ENCODE results near the gene CDK14. TPM values are rescaled to one million over a fixed set of nuclear protein-coding genes. Genes with fewer than 3 reads are reported as not detected.

The CDK14 gene
- total RNA-seq, 4 donors from 2014 or later = 3.5 to 5.1 (median 3.9) TPM

DNA sequence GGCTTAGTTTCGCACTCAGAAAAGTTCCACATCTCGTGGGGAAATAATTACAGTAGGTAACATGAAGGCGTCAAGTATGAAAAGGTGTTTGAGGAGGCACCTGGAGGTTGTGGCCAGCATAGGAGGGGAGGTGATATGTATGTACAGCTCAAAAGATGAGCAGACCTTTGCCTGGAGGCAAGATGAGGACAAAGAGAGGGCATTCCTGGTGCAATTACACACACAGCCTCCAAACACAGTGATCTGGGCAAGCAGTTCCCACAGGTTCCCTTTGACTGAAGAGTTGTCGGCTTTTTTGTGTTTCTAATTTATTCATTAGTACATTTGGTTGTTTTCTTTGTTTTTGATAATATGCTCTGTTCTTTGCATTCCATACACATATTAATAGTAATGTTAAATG is 46.9 kb downstream of the CDK14 start:
- no peak for TF ChIP-seq POLR2AphosphoS5 (IDR thresholded peaks at IDR 0.05)
- no peak for TF ChIP-seq EP300 (IDR thresholded peaks at IDR 0.05)
- TF ChIP-seq, protein P1, sequence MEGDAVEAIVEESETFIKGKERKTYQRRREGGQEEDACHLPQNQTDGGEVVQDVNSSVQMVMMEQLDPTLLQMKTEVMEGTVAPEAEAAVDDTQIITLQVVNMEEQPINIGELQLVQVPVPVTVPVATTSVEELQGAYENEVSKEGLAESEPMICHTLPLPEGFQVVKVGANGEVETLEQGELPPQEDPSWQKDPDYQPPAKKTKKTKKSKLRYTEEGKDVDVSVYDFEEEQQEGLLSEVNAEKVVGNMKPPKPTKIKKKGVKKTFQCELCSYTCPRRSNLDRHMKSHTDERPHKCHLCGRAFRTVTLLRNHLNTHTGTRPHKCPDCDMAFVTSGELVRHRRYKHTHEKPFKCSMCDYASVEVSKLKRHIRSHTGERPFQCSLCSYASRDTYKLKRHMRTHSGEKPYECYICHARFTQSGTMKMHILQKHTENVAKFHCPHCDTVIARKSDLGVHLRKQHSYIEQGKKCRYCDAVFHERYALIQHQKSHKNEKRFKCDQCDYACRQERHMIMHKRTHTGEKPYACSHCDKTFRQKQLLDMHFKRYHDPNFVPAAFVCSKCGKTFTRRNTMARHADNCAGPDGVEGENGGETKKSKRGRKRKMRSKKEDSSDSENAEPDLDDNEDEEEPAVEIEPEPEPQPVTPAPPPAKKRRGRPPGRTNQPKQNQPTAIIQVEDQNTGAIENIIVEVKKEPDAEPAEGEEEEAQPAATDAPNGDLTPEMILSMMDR (IDR thresholded peaks at IDR 0.05) = no peak
- TF ChIP-seq POLR2A (IDR thresholded peaks at IDR 0.05) = no peak
- Histone ChIP-seq H3K27ac (no peak overlapping the region), H3K9me3 (no peaks in the 10 kb centered on the region), H3K36me3 (no peaks in the 10 kb centered on the region), H3K27me3 (no peaks in the 10 kb centered on the region), H3K4me1 (no peaks in the 10 kb centered on the region), H3K4me3 (no peak overlapping the region)
- 84% methylated on average over 4 of the region's 4 CpGs for WGBS
- DNase-seq (ENCODE audit: low spot score in 2 of 2) = no peak

- Histone ChIP-seq H3K9me3 (no peaks in the 10 kb centered on the region), H3K4me3 (no peak overlapping the region), H3K4me1 (no peaks in the 10 kb centered on the region), H3K27ac (no peak overlapping the region), H3K27me3 (no peaks in the 10 kb centered on the region), H3K36me3 (no peaks in the 10 kb centered on the region)
- WGBS = 45% methylated on average over 1 of the region's 1 CpG
- DNase-seq (ENCODE audit: low spot score in 2 of 2) = no peak
- no peak for TF ChIP-seq POLR2AphosphoS5 (IDR thresholded peaks at IDR 0.05)
- no peak for TF ChIP-seq POLR2A (IDR thresholded peaks at IDR 0.05)
- TF ChIP-seq, protein P1 (IDR thresholded peaks at IDR 0.05) = no peak
These were observed 49.7 kb downstream of the CDK14 start for GRCh38 chr7:90645784-90646183.

DNA sequence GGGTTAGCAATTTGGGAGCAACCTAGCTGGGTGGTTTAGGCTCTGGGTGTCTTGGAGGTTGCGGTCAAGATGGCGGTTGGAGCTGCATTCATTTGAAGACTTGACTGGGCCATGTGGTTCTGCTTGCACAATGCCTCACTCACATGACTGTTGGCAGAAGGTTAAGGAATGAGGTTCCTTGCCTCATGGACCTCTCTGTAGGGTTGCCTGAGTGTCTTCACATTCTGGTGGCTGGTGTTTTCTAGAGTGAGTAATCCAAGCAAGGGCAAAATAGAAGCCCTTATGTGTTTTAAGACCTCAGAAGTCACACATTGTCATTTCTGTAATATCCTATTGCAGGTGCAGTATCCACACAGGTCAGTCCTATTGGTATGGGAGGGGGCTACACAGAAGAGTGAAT is 52.0 kb downstream of the CDK14 start:
- Histone ChIP-seq H3K4me1 (no peaks in the 10 kb centered on the region), H3K4me3 (no peak overlapping the region), H3K27me3 (no peaks in the 10 kb centered on the region), H3K9me3 (no peaks in the 10 kb centered on the region), H3K36me3 (no peaks in the 10 kb centered on the region), H3K27ac (no peak overlapping the region)
- WGBS = 95% methylated on average over 2 of the region's 2 CpGs
- no peak for TF ChIP-seq POLR2A (IDR thresholded peaks at IDR 0.05)
- TF ChIP-seq, protein P1 (IDR thresholded peaks at IDR 0.05) = no peak
- TF ChIP-seq EP300 (IDR thresholded peaks at IDR 0.05) = no peak
- TF ChIP-seq POLR2AphosphoS5 (IDR thresholded peaks at IDR 0.05) = no peak
- DNase-seq (ENCODE audit: low spot score in 2 of 2) = no peak

DNA sequence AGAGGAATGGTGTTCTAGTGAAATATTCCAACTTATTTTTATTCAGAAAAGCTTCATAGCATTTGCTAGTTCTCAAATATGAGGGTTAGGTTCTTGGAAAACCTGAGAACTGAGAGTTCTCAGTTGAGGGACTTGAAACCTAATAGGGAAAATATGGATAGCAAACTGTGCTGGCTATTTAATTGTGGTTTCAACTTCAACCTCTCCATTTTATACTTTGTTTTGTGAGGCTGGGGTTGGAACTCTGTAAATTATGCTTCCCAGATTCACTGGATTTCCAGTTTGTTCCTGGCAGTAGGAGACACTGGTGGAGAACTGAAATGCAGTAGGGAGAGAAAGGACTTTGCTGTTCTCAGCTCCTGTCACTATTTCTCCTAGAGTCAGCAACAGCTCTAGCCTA is 52.7 kb downstream of the CDK14 start:
- TF ChIP-seq POLR2AphosphoS5 (IDR thresholded peaks at IDR 0.05) (no peak), POLR2A (IDR thresholded peaks at IDR 0.05) (no peak), EP300 (IDR thresholded peaks at IDR 0.05) (no peak)
- TF ChIP-seq, protein P1 (IDR thresholded peaks at IDR 0.05) = no peak
- no peaks in the 10 kb centered on the region for H3K9me3 ChIP-seq
- H3K4me1 ChIP-seq = no peaks in the 10 kb centered on the region
- H3K4me3 ChIP-seq = no peak overlapping the region
- H3K27ac ChIP-seq = no peak overlapping the region
- H3K27me3 ChIP-seq = no peaks in the 10 kb centered on the region
- H3K36me3 ChIP-seq = no peaks in the 10 kb centered on the region
- no peak for DNase-seq (ENCODE audit: low spot score in 2 of 2)

- H3K9me3 ChIP-seq = no peaks in the 10 kb centered on the region
- no peak overlapping the region for H3K27ac ChIP-seq
- DNase-seq (ENCODE audit: low spot score in 2 of 2) = no peak
- no peak overlapping the region for H3K4me3 ChIP-seq
- TF ChIP-seq POLR2AphosphoS5 (IDR thresholded peaks at IDR 0.05) (no peak), POLR2A (IDR thresholded peaks at IDR 0.05) (no peak), EP300 (IDR thresholded peaks at IDR 0.05) (no peak)
- TF ChIP-seq, protein P1 (IDR thresholded peaks at IDR 0.05) = no peak
- no peaks in the 10 kb centered on the region for H3K27me3 ChIP-seq
- no peaks in the 10 kb centered on the region for H3K36me3 ChIP-seq
- 94% methylated on average over 4 of the region's 4 CpGs for WGBS
- H3K4me1 ChIP-seq = no peaks in the 10 kb centered on the region
These were observed 58.8 kb downstream of the CDK14 start for GRCh38 chr7:90654718-90655427.
